ENCODE measurements around the gene GSTM4.

GRCh38 chr1:109653306-109653705 is 2.6 kb upstream of the GSTM4 start:
- TF ChIP-seq CTCF (IDR thresholded peaks at IDR 0.05): no peak
- no peak for TF ChIP-seq EP300 (IDR thresholded peaks at IDR 0.05)
- no peak for TF ChIP-seq MAX (IDR thresholded peaks at IDR 0.05)
- no peak for TF ChIP-seq POLR2A (IDR thresholded peaks at IDR 0.05; ENCODE audit: low read length)
- TF ChIP-seq USF2 (IDR thresholded peaks at IDR 0.05): no peak
- no peak for TF ChIP-seq GATA3 (IDR thresholded peaks at IDR 0.05; ENCODE audit: borderline replicate concordance)
- TF ChIP-seq HDAC2 (IDR thresholded peaks at IDR 0.05): no peak
- TF ChIP-seq RFX5 (IDR thresholded peaks at IDR 0.05): no peak
- TF ChIP-seq CHD4 (IDR thresholded peaks at IDR 0.05; ENCODE audit: borderline replicate concordance): no peak
- no peak for TF ChIP-seq RCOR1 (IDR thresholded peaks at IDR 0.05; ENCODE audit: low read depth, low read length)
